GM18867 (cell line): ENCODE measurements around the gene KRT28.
"Not testable (repeated sequence)": the region's sequence is repeated elsewhere in the genome, so short reads cannot be mapped to it uniquely, and the experiment has no call there.

Experiments
- ATAC-seq: cut with Tn5 transposase; IDR thresholded peaks from one replicate; pipeline ENCODE4 v1.9.1; 2021; ENCODE audit warnings: mild to moderate bottlenecking, moderate library complexity; ENCODE audit not compliant: unreplicated experiment

Gene KRT28

DNA sequence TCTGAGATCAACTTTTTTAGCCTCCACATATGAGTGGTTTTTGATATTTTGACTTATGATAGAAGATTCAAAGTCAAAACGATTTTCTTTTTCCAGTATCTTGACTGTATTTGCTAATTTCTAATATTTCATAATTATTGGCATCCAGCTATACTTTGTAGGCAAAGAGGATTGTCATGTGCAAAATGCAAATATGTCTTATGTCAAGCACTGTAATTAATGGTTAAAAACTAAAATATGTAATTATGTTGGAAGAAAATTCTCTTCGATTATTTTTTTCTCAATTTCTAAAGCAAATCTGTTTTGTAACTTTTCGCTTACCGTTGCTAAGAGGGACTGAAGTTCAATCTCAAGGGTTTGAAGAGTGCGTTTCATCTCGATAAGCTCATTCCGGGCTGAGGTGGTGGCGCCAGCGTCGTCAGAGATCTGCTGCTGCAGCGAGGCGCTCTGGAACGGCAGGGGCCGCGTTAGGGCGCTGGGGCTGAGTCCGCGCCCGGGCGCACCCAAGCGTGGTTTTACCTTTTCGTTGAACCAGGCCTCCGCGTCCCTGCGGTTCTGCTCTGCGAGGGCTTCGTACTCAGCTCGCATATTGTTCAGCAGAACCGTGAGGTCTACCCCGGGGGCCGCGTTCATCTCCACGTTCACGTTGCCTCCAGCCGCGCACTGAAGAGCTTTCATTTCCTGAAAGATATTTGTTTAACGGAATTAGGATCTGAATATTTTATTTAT is 20.4 kb downstream of the KRT28 start:
- ATAC-seq: no peak

DNA sequence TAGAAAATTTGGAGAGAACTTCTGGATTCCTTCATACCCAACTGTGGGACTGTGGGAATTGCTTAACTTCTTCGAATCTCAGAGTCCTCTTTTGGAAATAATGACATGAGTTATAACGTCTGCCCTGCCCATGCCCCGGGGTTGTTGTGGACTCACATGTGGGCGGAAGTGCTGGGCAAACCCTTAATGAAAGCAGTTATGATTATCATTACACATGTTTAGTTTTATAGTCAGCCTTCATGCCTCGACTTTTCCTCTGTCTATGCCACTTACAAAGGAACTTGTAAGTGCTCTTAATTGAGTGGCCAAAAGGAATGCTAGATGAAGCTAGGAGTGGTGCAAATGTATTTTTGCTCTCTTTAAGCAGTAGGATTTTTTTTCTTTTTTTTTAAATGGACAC is 21.3 kb downstream of the KRT28 start:
- ATAC-seq: no peak

DNA sequence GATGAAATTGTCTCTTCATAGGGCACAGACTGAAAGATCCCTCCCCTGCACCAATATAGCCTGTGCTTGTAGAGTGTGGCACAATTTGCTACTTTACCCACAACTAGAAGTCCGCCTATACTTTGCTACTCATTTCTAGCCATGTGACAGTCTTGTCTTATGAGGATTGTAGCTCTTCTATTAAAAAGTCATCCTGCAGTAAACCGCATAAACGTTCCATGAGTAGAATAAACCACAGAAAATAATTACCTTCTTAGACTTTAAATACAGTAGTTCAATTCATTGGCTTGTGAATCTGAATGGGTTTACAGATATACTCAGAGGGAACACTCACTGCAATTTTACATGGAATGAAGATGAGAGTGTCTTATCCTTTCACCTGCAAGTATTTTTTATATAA is 21.8 kb downstream of the KRT28 start:
- ATAC-seq: no peak

DNA sequence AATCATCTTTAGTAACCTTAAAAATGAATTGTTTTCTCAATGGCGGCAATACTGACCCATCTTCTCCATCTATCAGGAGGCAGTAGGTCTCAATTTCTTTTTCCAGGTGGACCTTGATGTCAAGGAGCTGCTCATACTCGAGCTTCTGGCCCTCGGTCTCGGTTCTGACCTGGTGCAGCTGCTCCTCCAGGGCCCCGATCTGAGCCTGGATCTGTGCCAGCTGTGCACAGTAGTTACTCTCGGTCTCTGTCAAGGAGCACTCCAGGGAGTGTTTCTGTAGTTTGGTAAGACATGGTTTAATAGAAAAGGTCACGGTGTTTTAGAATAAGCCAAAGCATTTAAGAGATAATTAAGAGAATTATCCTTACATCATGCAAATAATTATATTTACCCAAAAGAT is 22.3 kb downstream of the KRT28 start:
- no peak for ATAC-seq

DNA sequence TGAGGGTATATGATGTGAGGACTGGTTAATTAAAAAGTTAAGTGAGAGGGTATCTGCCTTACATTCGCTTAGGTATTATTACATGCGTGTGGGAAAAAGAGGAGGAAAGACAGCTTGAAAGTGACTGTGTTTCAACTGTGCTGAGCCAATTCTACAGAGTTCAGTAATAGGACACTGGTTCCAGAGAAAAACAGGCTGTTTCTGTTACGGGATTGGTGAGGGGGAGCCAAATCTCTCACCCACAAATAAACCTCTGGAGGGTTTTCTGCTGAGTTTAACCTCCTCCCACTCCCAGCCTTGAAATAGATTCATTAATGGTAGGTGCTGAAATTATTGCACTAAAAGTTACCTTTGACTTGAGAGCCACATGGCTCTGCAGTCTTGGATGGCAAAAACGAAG is 23.8 kb downstream of the KRT28 start:
- no peak for ATAC-seq

DNA sequence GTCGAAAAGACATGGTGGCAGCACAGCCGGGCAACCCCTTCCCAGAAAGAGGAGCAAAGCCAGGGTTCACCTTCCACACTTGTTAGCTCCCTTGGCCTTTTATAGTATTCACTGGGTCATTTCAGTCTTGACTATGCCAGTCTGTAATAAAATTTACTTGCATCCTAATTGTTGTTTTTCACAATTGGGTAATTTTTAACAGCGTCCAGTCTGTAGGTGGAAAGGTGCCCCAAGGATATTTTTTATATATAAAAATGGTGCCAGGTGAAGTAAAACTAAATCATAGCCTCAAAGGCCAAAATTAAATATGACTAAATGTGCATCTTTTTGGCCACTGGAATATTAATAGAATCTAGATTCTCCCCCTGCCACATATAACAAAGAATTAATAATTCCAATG is 27.7 kb downstream of the KRT28 start, which contains the start of gene KRT26:
KRT26 (minus strand) TSS at position 101 of the 400 bp plus-strand sequence; CDS start at position 13, 88 bp downstream.
- no peak for ATAC-seq

DNA sequence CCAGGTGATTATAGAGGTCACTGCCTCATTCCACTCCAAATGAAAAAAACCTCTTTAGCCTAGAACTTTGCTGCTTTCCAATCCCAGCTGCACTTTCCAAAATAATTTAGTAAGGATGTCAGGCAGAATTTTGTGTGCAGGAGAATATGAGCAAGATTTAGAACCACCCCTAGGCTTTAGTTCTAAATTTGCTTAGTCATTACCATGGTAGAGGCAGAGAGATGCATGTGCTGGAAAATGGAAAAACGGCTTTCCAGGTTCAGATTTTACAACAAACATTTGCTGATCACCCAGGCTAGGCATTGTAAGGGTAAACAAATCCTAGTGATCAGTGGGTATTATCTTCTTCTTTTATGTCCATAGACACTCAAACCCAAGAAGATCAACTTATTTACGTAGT is 34.1 kb downstream of the KRT28 start:
- no peak for ATAC-seq

DNA sequence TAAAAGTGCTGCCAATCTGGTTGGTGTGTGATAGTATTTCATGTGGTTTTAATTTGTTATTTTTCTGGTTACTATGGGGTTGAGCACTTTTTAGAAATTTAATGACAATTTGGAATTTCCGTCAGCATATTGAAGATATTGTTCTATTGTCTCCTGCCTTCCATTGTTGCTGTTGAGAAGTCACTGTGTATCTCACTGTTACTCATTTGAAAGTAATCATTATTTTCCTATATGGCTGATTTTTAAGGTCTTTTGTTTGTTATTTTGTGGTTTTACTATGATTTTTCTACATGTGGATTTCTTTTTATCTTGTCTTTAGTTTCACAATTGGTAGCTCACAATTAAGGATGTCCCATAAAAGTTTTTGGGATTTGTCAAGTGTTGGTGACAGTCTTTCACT is 36.0 kb downstream of the KRT28 start:
- ATAC-seq: no peak

DNA sequence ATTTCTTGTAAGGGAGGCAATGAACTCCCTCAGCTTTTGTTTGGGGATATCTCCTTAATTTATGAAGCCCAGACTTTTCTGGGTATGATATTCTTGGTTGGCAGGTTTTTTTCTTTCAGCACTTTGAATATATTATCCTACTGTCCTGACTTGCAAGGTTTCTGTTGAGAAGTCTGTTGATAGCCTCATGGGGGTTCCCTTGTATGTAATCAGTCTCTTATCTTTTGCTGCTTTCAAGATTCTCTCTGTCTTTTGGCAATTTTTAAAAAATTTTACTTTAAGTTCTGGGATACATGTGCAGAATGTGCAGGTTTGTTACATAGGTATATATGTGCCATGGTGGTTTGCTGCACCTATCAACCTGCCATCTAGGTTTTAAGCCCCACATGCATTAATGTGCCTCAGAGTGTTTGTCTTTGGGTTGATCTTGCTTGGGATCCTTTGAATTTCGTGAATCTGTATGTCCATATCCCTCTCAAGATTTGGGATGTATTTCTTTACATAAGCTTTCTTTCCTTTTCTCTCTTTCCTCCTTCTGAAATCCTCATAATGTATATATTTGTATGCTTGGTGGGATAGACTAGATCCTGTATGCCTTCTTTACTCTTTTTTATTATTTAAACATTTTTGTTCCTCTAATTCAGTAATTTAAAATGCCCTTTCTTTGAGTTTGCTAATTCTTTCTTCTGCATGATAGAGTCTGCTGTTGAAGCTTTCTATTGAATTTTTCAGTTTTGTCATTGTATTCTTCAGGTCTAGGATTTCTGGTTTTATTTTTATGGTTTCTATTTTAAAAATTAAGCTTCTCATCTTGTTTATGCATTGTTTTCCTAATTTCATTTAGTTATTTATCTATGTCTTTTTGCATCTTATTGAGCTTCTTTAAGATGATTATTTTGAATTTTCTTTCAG is 39.4 kb downstream of the KRT28 start:
- ATAC-seq: no peak

DNA sequence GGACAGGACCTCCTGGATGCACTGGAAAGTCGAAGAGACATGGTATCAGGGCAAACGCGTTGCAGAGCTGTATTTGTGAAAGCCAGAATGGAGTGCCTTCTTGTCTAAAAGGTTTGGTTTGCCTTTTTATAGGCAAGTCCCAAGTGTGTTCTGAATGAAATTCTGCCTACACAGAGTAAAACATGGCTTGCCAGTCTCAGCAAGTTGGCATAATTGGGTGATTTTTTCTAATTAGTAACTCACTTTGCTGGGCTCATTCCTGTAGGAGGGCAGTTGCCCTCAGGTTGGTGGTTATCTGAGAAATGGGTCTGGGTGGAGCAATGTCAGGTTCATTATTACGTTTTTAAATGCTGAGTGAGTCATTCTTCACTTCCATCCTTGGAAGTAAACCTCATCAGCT is 44.5 kb downstream of the KRT28 start, which contains the start of gene KRT25:
KRT25 (minus strand) TSS at position 101 of the 400 bp plus-strand sequence; CDS start at position 41, 60 bp downstream.
- ATAC-seq: no peak

DNA sequence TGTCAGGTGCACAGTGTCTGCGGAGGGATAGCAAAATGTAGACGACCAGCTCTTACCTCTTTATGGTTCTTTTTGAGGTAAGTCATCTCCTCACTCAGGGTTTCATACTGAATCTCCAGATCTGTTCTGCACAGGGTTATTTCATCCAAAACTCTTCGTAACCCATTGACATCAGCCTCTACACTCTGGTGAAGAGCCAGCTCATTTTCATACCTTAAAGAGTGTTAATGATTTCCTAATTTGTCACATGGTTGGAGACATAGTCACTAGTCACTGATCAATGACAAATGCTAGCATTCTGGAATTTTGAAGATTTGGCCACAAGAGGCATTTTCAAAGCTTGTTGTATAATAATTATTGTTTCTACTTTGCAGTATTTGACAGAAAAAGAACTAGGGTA is 46.0 kb downstream of the KRT28 start:
- no peak for ATAC-seq

DNA sequence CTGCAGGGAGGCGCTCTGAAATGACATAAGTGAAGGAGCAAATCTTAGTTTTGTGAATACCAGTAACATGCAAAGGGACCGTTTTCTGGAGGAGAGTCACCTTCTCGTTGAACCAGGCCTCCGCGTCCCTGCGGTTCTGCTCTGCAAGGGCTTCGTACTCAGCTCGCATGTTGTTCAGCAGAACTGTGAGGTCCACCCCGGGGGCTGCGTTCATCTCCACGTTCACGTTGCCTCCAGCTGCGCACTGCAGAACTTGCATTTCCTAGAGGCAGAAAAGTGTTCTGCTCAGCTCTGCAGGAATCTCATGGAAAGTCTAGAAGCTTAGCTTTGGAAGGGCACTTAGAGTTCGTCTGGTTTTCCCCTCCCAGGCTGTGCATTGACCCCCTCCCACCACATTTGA is 48.7 kb downstream of the KRT28 start:
- ATAC-seq: no peak

DNA sequence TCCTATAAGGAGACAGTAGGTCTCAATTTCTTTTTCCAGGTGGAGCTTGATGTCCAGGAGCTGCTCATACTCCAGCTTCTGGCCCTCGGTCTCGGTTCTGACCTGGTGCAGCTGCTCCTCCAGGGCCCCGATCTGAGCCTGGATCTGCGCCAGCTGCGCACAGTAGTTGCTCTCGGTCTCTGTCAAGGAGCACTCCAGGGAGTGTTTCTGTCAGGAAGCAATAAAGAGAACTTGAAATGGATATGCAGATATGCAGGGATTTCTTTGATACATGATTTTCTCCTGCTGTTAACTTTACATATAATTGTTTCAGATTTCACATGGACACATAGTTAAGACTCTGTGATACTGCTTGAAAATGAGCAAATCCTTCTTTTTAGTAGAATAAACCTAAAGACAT is 49.4 kb downstream of the KRT28 start:
- no peak for ATAC-seq

DNA sequence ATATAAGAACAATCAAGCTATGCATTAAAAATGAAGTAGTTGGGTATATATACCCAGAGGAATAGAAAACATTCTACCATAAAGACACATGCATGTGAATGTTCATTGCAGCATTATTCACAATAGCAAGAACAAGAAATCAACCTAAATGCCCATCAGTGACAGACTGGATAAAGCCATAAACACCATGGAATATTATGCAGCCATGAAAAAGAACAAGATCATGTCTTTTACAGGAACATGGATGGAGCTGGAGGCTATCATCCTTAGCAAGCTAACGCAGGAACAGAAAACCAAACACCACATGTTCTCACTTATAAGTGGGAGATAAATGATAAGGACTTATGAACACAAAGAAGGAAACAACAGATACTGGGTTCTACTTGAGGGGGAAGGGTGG is 51.1 kb downstream of the KRT28 start:
- not testable (repeated sequence) for ATAC-seq
